ENCODE measurements around the gene TMED5.
"Not testable (repeated sequence)": the region's sequence is repeated elsewhere in the genome, so short reads cannot be mapped to it uniquely, and the experiment has no call there.

The TMED5 gene

DNA sequence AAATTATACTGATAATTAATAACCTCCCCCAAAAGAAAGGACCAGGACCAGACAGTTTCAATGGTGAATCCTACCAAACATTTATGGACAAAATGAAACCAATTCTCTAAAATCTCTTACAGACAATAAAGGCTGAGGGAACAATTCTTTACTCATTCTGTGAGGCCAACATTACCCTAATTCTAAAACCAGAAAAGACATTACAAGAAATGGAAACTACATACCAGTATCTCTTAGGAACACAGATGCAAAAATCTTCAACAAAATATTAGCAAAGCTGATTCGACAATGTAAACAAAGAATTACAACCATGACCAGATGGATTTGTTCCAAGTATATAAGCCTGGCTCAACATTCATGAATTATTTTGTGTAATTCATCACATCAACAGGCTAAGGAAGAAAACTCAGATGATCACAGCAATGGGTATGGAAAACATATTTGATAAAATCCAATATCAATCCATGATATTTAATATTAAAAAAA is 8.6 kb downstream of the TMED5 start:
- no peak overlapping the region for H3K4me2 ChIP-seq (ENCODE audit: low read length)

DNA sequence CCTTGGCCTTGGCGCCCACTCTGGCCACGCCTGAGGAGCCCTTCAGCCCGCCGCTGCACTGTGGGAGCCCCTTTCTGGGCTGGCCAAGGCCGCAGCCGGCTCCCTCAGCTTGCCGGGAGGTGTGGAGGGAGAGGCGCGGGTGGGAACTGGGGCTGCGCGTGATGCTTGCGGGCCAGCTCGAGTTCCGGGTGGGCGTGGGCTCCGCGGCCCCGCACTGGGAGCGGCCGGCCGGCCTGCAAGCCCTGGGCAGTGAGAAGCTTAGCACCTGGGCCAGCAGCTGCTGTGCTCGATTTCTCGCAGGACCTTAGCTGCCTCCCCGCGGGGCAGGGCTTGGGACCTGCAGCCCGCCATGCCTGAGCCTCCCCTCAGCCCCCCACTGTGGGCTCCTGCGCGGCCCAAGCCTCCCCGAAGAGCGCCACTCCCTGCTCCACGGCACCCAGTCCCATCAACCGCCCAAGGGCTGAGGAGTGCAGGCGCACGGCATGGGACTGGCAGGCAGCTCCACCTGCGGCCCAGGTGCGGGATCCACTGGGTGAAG is 10.0 kb downstream of the TMED5 start:
- not testable (repeated sequence) for H3K4me2 ChIP-seq (ENCODE audit: low read length); H3K9me2 ChIP-seq (ENCODE audit: low read depth, low read length); H3K27me3 ChIP-seq (ENCODE audit: insufficient read depth, low read length); H3K9ac ChIP-seq (ENCODE audit: low read length); H3K27ac ChIP-seq (ENCODE audit: low read depth, low read length, poor library complexity, severe bottlenecking); H3F3A ChIP-seq (ENCODE audit: insufficient read depth, low read length); H3K4me3 ChIP-seq (ENCODE audit: low read depth, low read length, poor library complexity, severe bottlenecking); H4K20me1 ChIP-seq (ENCODE audit: insufficient read depth, low read length); H2AFZ ChIP-seq (ENCODE audit: low read length); H3K4me1 ChIP-seq (ENCODE audit: insufficient read depth, low read length, severe bottlenecking)
- peaks cover 77% of the 10 kb centered on the region for H3K36me3 ChIP-seq (ENCODE audit: insufficient read depth, low read length)
- peaks cover 92% of the 10 kb centered on the region for H3K79me2 ChIP-seq (ENCODE audit: insufficient read depth, low read length)
- peaks cover 16% of the 10 kb centered on the region; the same call in 1 of the 2 replicates for H3K9me3 ChIP-seq (ENCODE audit: low read length)

More for the DNA sequence above, 8.6 kb downstream of the TMED5 start:
- Histone ChIP-seq H3K27ac (ENCODE audit: low read depth, low read length, poor library complexity, severe bottlenecking) (no peak overlapping the region), H3K9me3 (ENCODE audit: low read length) (peaks cover 16% of the 10 kb centered on the region; the same call in 1 of the 2 replicates), H3K4me1 (ENCODE audit: insufficient read depth, low read length, severe bottlenecking) (peaks cover 5% of the 10 kb centered on the region), H3F3A (ENCODE audit: insufficient read depth, low read length) (no peaks in the 10 kb centered on the region), H3K4me3 (ENCODE audit: low read depth, low read length, poor library complexity, severe bottlenecking) (no peak overlapping the region), H3K9ac (ENCODE audit: low read length) (no peak overlapping the region), H3K36me3 (ENCODE audit: insufficient read depth, low read length) (peaks cover 80% of the 10 kb centered on the region), H2AFZ (ENCODE audit: low read length) (no peak overlapping the region), H3K9me2 (ENCODE audit: low read depth, low read length) (no peaks in the 10 kb centered on the region), H4K20me1 (ENCODE audit: insufficient read depth, low read length) (no peaks in the 10 kb centered on the region), H3K27me3 (ENCODE audit: insufficient read depth, low read length) (no peaks in the 10 kb centered on the region), H3K79me2 (ENCODE audit: insufficient read depth, low read length) (peaks cover 97% of the 10 kb centered on the region)
- no peak for TF ChIP-seq CTCF (IDR thresholded peaks at IDR 0.05; ENCODE audit: low read length)
- no peak for TF ChIP-seq EZH2 (IDR thresholded peaks at IDR 0.05; ENCODE audit: borderline replicate concordance, low read length)

DNA sequence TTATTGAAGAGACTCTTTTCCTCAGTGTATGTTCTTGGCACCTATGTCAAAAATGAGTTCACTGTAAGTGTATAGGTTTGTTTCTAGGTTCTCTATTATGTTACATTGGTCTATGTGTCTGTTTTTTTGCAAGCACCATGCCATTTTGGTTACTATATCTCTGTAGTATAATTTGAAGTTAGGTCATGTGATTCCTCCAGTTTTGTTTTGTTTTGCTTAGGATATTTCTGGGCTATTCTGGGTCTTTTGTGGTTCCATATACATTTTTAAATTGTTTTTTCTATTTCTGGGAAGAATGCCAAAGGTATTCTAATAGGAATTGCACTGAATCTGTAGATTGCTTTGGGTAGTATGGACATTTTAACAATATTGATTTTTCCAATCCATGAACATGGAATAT is 13.2 kb downstream of the TMED5 start:
- Histone ChIP-seq H3K9me3 (ENCODE audit: low read length) (peaks cover 16% of the 10 kb centered on the region; the same call in 1 of the 2 replicates), H3K9ac (ENCODE audit: low read length) (no peak overlapping the region), H3K27ac (ENCODE audit: low read depth, low read length, poor library complexity, severe bottlenecking) (no peak overlapping the region), H3K9me2 (ENCODE audit: low read depth, low read length) (no peaks in the 10 kb centered on the region), H3K4me2 (ENCODE audit: low read length) (no peak overlapping the region), H3F3A (ENCODE audit: insufficient read depth, low read length) (no peaks in the 10 kb centered on the region), H3K4me3 (ENCODE audit: low read depth, low read length, poor library complexity, severe bottlenecking) (no peak overlapping the region), H3K36me3 (ENCODE audit: insufficient read depth, low read length) (peaks cover 69% of the 10 kb centered on the region), H3K27me3 (ENCODE audit: insufficient read depth, low read length) (no peaks in the 10 kb centered on the region), H3K79me2 (ENCODE audit: insufficient read depth, low read length) (peaks cover 91% of the 10 kb centered on the region), H4K20me1 (ENCODE audit: insufficient read depth, low read length) (no peaks in the 10 kb centered on the region), H2AFZ (ENCODE audit: low read length) (no peak overlapping the region), H3K4me1 (ENCODE audit: insufficient read depth, low read length, severe bottlenecking) (no peaks in the 10 kb centered on the region)
- no peak for TF ChIP-seq CTCF (IDR thresholded peaks at IDR 0.05; ENCODE audit: low read length)
- TF ChIP-seq EZH2 (IDR thresholded peaks at IDR 0.05; ENCODE audit: borderline replicate concordance, low read length) = no peak

GRCh38 chr1:93165895-93166294 is 14.3 kb downstream of the TMED5 start:
- not testable (repeated sequence) for H3K27me3 ChIP-seq (ENCODE audit: insufficient read depth, low read length); H2AFZ ChIP-seq (ENCODE audit: low read length); H4K20me1 ChIP-seq (ENCODE audit: insufficient read depth, low read length); H3F3A ChIP-seq (ENCODE audit: insufficient read depth, low read length); H3K4me1 ChIP-seq (ENCODE audit: insufficient read depth, low read length, severe bottlenecking); H3K9me2 ChIP-seq (ENCODE audit: low read depth, low read length); H3K4me3 ChIP-seq (ENCODE audit: low read depth, low read length, poor library complexity, severe bottlenecking); H3K27ac ChIP-seq (ENCODE audit: low read depth, low read length, poor library complexity, severe bottlenecking); H3K4me2 ChIP-seq (ENCODE audit: low read length); H3K9ac ChIP-seq (ENCODE audit: low read length)
- Histone ChIP-seq H3K79me2 (ENCODE audit: insufficient read depth, low read length) (peaks cover 91% of the 10 kb centered on the region), H3K36me3 (ENCODE audit: insufficient read depth, low read length) (peaks cover 66% of the 10 kb centered on the region), H3K9me3 (ENCODE audit: low read length) (peaks cover 13% of the 10 kb centered on the region; the same call in 1 of the 2 replicates)
